CD4-positive, alpha-beta T cell (primary cell): Measurements from ENCODE around the gene PTPRM. TPM values are rescaled to one million over a fixed set of nuclear protein-coding genes. Genes with fewer than 3 reads are reported as not detected.
A peak's percentile ranks its signal among the peaks of the same experiment; 100 is the strongest.

Experiments
- ATAC-seq: fragments of 200-7000 bp; cut with Tn5 transposase; one replicate; pipeline ENCODE4 v1.10.0; 2022; ENCODE audit warnings: mild to moderate bottlenecking; ENCODE audit not compliant: poor library complexity
- CTCF ChIA-PET: fragments of 350-600 bp; sonication (Branson Sonifier 250); formaldehyde crosslinking; loops from one replicate; lab custom pipeline; 2021; ENCODE audit warnings: antibody characterized with exemption, inconsistent platforms; lab: Charles Lee
- POLR2A ChIA-PET: fragments of 350-600 bp; sonication (Branson Sonifier 250); formaldehyde crosslinking; loops from one replicate; lab custom pipeline; 2021; ENCODE audit warnings: antibody characterized with exemption, inconsistent platforms; lab: Charles Lee
- DNase-seq, 14 experiments: peaks; one replicate each; pipeline ENCODE4 v3.0.0-alpha.2; 2013 to 2020; ENCODE audit warnings: mixed read lengths in 2 of 14
- H3K27ac ChIP-seq, 2 donors: one replicate each; pipeline versions ENCODE4 v1.5.1 to v1.7.0; 2013; ENCODE audit warnings: low read length in 2 of 2, low read depth in 1 of 2, mild to moderate bottlenecking in 1 of 2
- H3K27me3 ChIP-seq, 2 experiments: 1 replicate in 1 of 2; 2 replicates in 1 of 2; pipeline versions ENCODE4 v1.6.1 to v1.7.0; 2013; ENCODE audit warnings: low read length in 2 of 2, control low read depth in 1 of 2, mild to moderate bottlenecking in 1 of 2, moderate library complexity in 1 of 2; ENCODE audit not compliant: insufficient read depth in 2 of 2, control insufficient read depth in 1 of 2
- H3K36me3 ChIP-seq: one replicate; pipeline ENCODE4 v1.6.1; 2013; ENCODE audit warnings: low read length, control low read depth; ENCODE audit not compliant: insufficient read depth
- H3K4me1 ChIP-seq: one replicate; pipeline ENCODE4 v1.6.1; 2013; ENCODE audit warnings: low read length, control low read depth; ENCODE audit not compliant: insufficient read depth
- H3K4me3 ChIP-seq: one replicate; pipeline ENCODE4 v1.5.1; 2013; ENCODE audit warnings: mild to moderate bottlenecking, low read length, moderate library complexity
- H3K9me3 ChIP-seq, 2 experiments: 1 replicate in 1 of 2; 2 replicates in 1 of 2; pipeline versions ENCODE4 v1.6.1 to v1.7.0; 2013; ENCODE audit warnings: low read length in 2 of 2, mild to moderate bottlenecking in 2 of 2, control low read depth in 1 of 2, moderate library complexity in 1 of 2; ENCODE audit not compliant: control insufficient read depth in 1 of 2, insufficient read depth in 1 of 2
- H3K27ac Mint-ChIP-seq: one replicate; pipeline ENCODE4 v1.8.0; 2020; ENCODE audit warnings: mixed read lengths
- H3K27me3 Mint-ChIP-seq: one replicate; pipeline ENCODE4 v1.8.0; 2021; ENCODE audit warnings: mixed read lengths
- H3K36me3 Mint-ChIP-seq: one replicate; pipeline ENCODE4 v1.8.0; 2021; ENCODE audit warnings: low read depth, mixed read lengths
- H3K4me1 Mint-ChIP-seq: one replicate; pipeline ENCODE4 v1.8.0; 2021; ENCODE audit warnings: low read depth, mixed read lengths
- H3K4me3 Mint-ChIP-seq: one replicate; pipeline ENCODE4 v1.8.0; 2020; ENCODE audit warnings: mild to moderate bottlenecking, mixed read lengths
- H3K9me3 Mint-ChIP-seq: one replicate; pipeline ENCODE4 v1.8.0; 2020; ENCODE audit warnings: mixed read lengths
- CTCF ChIP-seq: fragments of 200-600 bp; IDR thresholded peaks from one replicate; pipeline ENCODE4 v1.8.0; 2022; ENCODE audit warnings: antibody characterized with exemption, mild to moderate bottlenecking
- intact Hi-C, 2 experiments: fragments of 100-400 bp; cut with DNase I in 1 of 2; cut with micrococcal nuclease in 1 of 2; formaldehyde crosslinking; loops; one replicate each; pipeline versions ENCODE4 v1.15.1 to v1.9.0; 2023 to 2025; cut with DNase I, micrococcal nuclease
- total RNA-seq, 174 experiments: library from RNA in 2 of 174; stranded (reverse) in 2 of 174; gene quantifications; one replicate each; pipeline ENCODE4 v1.2.3 and lab custom pipeline; 2021 to 2026

Gene PTPRM
- total RNA-seq, 2 experiments from 2014 or later = 21.7 to 21.9 TPM

GRCh38 chr18:7576685-7577084, 9.6 kb downstream of the PTPRM start:
- H3K9me3 Mint-ChIP-seq = no peaks in the 10 kb centered on the region
- peaks cover 6% of the 10 kb centered on the region for H3K4me1 Mint-ChIP-seq
- POLR2A ChIA-PET = no interaction called here
- no peaks in the 10 kb centered on the region for H3K27me3 ChIP-seq
- H3K36me3 Mint-ChIP-seq = no peaks in the 10 kb centered on the region
- no peak for DNase-seq
- H3K27ac ChIP-seq = peak overlapping the region in 1 of 2 donors; percentile 14
- peaks cover 11% of the 10 kb centered on the region for H3K27me3 Mint-ChIP-seq
- intact Hi-C loops = no loop called here
- H3K36me3 ChIP-seq = no peaks in the 10 kb centered on the region
- H3K27ac Mint-ChIP-seq = no peak overlapping the region
- H3K4me3 Mint-ChIP-seq = no peak overlapping the region
- no peak overlapping the region for H3K4me3 ChIP-seq
- CTCF ChIA-PET = no interaction called here
- ATAC-seq = no peak
- no peak for TF ChIP-seq CTCF
- no peaks in the 10 kb centered on the region for H3K4me1 ChIP-seq
- H3K9me3 ChIP-seq = peaks cover 0 to 3% of the 10 kb centered on the region in 2 experiments

GRCh38 chr18:7577706-7578105, 10.6 kb downstream of the PTPRM start:
- Histone ChIP-seq H3K4me3 (no peak overlapping the region), H3K27ac (no peak overlapping the region), H3K36me3 (no peaks in the 10 kb centered on the region), H3K27me3 (no peaks in the 10 kb centered on the region), H3K4me1 (no peaks in the 10 kb centered on the region), H3K9me3 (peaks cover 0 to 3% of the 10 kb centered on the region in 2 experiments)
- Mint-ChIP-seq H3K36me3 (no peaks in the 10 kb centered on the region), H3K9me3 (no peaks in the 10 kb centered on the region), H3K4me1 (peaks cover 5% of the 10 kb centered on the region), H3K27ac (no peak overlapping the region), H3K27me3 (peaks cover 6% of the 10 kb centered on the region), H3K4me3 (no peak overlapping the region)
- intact Hi-C loops = no loop called here
- ATAC-seq = no peak
- ChIA-PET CTCF (no interaction called here), POLR2A (no interaction called here)
- DNase-seq = no peak
- no peak for TF ChIP-seq CTCF

DNA sequence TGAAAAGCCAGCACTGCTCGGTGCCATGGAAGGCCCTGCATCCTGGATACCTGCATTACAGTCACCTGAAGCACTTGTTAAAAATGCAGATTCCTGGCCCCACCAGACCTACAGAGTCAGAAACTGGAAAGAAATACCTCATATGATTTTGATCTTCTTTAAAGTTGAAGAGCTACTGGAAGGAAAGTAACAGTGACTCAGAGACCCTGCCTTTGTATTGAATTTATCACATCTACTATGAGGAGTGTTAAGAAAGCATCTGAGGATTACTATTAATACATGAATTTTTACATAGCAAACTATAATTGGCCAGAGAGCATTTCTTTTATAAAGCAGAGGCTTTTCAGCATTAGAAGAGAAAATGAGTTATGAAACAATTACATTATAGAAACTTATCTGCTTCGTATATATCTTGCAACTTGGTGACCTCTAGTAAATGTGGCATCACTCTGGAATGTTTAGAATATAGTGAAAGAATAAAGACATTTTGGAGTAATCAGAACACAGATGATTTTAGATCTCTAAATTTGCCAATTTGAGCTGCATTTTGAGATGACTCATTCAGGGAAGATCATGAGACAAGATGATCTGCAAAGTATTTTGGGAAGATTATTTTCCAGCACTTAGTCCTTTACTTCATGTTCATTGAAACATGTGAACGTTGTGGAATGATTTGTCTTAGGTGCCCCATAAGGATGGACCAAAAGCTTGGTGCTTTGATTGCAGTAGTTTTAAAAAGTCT, 12.2 kb downstream of the PTPRM start:
- Mint-ChIP-seq H3K4me1 (no peaks in the 10 kb centered on the region), H3K27ac (no peak overlapping the region), H3K27me3 (no peaks in the 10 kb centered on the region), H3K4me3 (no peak overlapping the region), H3K9me3 (no peaks in the 10 kb centered on the region), H3K36me3 (no peaks in the 10 kb centered on the region)
- intact Hi-C loops = no loop called here
- Histone ChIP-seq H3K4me1 (no peaks in the 10 kb centered on the region), H3K27me3 (no peaks in the 10 kb centered on the region), H3K9me3 (peaks cover 0 to 3% of the 10 kb centered on the region in 2 experiments), H3K36me3 (no peaks in the 10 kb centered on the region), H3K4me3 (no peak overlapping the region), H3K27ac (no peak overlapping the region)
- CTCF ChIA-PET = no interaction called here
- DNase-seq (no peak), ATAC-seq (no peak)
- no peak for TF ChIP-seq CTCF
- POLR2A ChIA-PET = no interaction called here
